GM18499 (cell line): Measurements from ENCODE around the gene CDH7.

Source experiments
- ATAC-seq: cut with Tn5 transposase; IDR thresholded peaks from one replicate; pipeline ENCODE4 v1.9.1; 2021; ENCODE audit warnings: moderate number of reproducible peaks; ENCODE audit not compliant: insufficient read depth, unreplicated experiment

Gene CDH7

DNA sequence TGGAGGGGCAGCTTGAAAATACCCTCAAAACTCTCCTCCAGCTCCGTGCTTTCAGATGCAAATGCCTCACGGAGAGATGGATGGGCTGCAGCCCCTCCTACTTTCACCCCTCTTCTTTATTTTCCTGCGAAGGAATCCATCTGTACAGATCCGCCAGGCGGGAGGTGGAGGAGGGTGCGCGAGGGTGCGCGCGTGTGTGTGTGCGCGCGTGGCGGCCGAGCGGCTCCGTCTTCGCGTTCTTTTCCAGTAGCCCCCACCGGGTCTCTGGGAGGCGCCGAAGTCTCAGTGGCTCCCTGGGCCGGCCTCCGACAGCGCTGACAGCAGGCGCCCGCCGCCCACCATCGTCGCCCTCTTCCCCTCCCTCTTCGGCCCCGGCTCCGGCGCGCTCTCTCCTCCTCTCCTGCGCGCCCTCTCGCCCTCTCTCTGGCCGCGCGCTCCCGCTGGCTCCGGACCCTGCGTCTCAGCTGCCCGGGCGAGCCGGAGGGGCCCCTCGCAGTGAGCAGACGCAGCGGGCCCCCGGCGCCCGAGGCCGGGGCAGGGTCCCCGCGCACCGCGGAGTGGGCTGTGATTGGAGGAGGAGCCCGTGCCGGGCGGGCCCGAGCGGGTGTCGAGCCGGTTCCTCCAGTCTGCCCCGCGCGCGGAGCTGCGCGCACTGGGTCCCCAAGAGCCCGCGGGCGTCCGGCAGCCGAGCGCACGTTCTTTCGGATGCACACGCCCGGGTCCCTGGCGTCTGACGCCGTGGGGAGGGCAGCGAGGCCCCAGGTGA is at the start of gene CDH7:
Gene CDH7, plus strand, starts transcription at position 624 of the 766 bp plus-strand sequence. CDS start 11,831 bp downstream, outside the sequence.
- no peak for ATAC-seq

DNA sequence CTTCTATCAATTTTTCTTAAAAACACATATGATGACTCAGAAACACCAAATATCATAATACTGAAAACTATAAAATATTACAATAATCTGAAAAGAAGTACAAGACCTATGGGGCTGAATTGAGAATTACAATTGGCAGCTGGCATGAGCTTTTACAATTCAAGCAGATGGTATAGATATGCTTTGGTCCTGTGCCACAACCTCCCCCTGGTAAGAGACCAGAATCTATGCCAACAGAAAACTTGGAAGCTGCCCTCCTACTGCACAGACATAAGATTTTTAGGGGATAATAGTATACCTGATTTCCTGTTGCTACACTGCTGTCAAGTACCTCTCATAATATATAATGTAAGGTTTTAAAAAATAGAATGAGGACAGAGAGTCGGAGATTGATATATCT is 46.8 kb upstream of the CDH7 start:
- ATAC-seq: no peak

- no peak for ATAC-seq
These were observed 44.2 kb upstream of the CDH7 start for GRCh38 chr18:65706646-65707045.

GRCh38 chr18:65711493-65711892 is 39.3 kb upstream of the CDH7 start:
- ATAC-seq: no peak

GRCh38 chr18:65721619-65722018 is 29.2 kb upstream of the CDH7 start:
- ATAC-seq: no peak

DNA sequence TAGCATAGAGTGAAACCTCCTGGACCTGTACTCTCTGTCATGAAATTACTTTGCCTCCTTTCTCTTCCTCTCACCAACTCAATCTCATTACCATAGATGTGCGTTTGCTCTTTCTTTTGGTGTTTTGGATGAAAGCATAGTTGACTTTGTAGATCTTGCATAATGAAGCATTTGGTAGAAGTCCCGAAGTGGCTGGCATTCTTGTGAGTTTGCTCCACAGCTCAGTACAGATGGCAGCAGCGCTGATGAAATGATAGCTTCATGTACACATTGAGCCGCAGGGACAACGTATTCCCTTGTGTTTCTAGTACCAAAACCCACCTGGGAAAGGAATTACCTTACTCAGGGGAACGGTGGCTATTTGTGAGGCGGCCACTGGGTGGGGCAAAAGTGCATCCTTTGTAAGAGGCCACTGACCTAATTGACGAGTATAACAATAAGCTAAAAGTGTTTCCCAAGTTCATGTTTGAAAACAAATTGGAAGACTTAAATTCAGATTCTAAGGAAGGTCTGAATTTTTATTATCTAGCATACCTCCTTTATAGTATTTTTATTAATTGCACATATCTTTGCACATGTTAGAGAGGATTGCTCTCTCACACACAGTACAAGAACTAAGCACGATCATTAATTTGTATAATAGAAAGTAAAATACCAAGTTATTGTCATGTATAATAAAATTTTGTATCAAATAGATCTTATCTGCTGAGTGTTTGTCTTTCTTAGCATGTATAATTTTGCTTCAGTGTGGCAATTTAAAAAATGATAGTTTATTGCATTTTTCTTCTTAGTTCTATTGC is 25.4 kb upstream of the CDH7 start:
- ATAC-seq: no peak

GRCh38 chr18:65735155-65735554 is 15.7 kb upstream of the CDH7 start:
- no peak for ATAC-seq

GRCh38 chr18:65737471-65737955 is 13.3 kb upstream of the CDH7 start:
- ATAC-seq: no peak

DNA sequence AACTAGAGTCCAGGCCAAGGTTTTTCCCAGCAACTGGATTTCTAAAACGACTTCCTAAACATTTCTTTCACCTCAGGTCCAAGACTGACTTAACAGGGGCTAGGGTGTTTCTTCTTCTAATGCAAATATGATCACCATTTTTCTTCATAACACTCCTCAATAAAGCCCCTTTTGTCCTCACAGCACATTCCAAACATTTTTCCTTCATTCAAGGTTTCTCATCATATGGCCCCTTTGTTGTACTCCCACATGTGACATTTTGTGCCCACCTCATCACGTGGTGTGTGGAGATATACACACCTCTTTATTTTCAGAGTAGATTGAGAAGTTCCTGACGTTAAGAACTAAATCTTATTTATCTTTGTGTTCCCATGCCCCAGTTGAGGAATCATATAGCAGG is 3.9 kb upstream of the CDH7 start:
- ATAC-seq: no peak

DNA sequence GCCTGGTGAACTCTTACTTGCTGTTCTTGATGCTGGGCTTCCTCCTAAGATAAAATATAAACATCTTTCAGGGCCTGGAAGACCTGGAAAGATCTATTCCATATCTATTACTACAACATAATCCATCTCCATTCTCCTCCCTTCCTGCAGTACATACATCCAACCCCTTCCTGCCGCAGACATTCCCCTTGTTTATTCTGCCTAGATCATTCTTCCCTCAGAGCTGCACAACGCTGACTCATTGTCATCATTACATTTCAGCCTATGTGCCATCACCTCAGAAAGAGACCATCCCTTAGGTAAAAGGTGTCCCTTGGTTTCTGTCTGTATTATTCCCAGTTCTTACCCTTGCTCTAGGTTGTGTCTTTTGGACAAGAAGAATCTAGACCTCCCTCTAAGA is 2.5 kb upstream of the CDH7 start:
- no peak for ATAC-seq

- ATAC-seq: no peak
These were observed 971 bp upstream of the CDH7 start for GRCh38 chr18:65749841-65750240.

DNA sequence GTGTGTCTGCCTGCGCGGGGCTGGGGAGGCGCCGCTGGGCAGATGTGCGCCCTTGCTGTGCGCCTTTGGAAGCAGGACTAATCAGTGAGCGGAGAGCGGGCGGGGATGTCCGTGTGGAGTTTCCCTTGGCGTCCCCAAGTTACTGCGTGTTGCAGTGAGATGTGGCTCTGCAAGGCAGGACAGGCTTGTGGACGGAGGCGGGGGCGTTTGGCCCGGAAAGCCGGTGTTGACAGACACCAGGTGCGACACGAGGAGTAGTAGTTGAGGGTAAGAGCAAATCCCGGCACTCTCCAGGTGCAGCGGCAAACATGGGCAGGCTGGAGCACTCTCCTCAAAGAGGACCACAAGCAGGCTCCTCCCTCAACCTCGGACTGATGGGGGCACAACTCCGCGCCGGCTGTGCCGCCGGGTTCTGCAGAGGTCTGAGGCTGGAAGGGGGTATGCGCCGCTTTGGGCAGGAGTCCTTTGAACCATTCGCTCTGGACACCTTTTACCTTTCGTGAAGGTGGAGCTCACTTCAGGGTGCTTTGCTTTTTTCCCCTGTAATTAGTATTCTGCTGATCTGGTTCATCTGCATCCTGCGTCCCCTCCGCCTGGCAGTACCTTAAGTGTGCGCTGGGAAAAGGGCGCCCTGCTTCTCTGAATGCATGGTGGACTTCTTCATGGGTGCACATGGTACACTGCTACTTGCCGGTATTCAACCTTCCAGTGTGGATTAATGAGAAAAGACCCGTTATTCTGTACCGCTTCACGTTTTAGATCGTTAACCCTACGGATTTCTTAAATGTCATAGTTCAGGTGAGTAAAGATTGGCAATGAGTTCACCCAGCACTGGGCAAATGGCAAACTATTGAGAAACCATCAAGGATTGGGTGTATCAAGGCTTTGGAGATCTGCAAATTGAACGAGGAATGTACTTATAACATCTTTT is 608 bp downstream of the CDH7 start:
- ATAC-seq: no peak

GRCh38 chr18:65752625-65753325 is 2.0 kb downstream of the CDH7 start:
- no peak for ATAC-seq

DNA sequence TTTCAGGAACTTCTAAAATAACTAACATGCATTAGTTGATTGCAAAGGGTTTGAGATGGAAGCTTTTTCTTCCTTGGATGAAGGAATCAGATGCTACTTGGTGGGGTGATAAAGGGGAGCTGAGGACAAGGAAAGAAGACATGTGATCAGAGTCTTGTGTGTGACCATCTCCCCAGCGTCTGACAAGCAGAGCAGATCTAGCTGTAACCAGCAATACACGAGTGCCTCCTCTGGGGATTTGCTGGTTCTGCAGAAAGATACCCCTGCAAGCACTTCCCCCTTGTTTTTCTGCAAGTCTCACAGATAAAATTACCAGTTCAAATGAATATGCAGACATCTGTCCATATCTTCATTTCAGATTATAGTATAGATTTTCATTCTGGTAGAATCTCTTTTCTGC is 2.7 kb downstream of the CDH7 start:
- ATAC-seq: no peak

GRCh38 chr18:65754121-65754520 is 3.3 kb downstream of the CDH7 start:
- ATAC-seq: no peak

GRCh38 chr18:65755616-65756015 is 4.8 kb downstream of the CDH7 start:
- no peak for ATAC-seq

GRCh38 chr18:65760457-65760856 is 9.6 kb downstream of the CDH7 start:
- no peak for ATAC-seq

DNA sequence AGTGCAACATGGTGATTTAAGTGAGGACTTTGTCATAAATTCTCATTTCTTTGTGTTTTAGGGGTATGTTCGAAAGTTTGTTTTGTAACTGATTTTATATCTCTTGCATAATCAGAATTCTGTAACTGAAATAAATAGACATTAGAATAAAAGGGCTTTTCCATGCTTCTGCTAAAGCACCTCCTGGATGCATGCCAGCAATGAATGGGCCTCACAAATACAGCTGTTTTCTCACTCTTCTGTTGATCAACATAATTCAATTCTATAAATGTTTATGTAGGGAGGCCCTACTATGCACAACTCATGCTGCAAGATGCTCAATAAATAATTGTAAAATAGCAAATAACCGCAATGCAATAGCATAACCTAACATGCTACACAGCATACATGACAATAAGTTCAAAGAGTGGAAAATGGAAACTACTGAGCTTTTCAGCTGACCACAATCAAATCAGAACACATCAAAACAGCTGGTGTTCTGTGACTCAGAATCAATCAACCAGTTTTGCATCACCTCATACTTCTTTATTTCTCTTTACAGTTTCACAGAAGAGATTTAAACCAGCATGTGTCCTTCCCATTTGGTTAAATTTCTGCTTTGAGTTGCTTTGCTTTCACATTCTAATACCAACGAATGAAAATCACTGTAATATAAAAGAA is 11.0 kb downstream of the CDH7 start:
- ATAC-seq: no peak

GRCh38 chr18:65762556-65762955 is 11.7 kb downstream of the CDH7 start:
- ATAC-seq: no peak
